Stimulated activated CD4-positive, alpha-beta T cell treated with anti-CD3 and anti-CD28 coated beads, Interleukin-1b, Interleukin-23, amount 100 ng/mL, for 1 hour (primary cell): ENCODE data around the gene CBFA2T2.

Source experiments
- DNase-seq, 2 donors: peaks; one replicate each; pipeline ENCODE4 v3.0.0-alpha.2; 2020; ENCODE audit warnings: low read depth in 2 of 2

CBFA2T2 gene

GRCh38 chr20:33666293-33667244 lies 176.7 kb downstream of the CBFA2T2 start, which contains the start of gene ACTL10:
ACTL10 (plus strand) TSS chr20:33666943; CDS start chr20:33667498, 555 bp downstream.
- peak; percentile 34 to 70 for DNase-seq

- DNase-seq, result no peak
These were observed 177.4 kb downstream of the CBFA2T2 start for GRCh38 chr20:33667245-33667675.

- DNase-seq, result peak; percentile 45 to 50
These were observed 178.0 kb downstream of the CBFA2T2 start for GRCh38 chr20:33667676-33668465.

GRCh38 chr20:33668466-33669155 lies 178.7 kb downstream of the CBFA2T2 start:
- no peak for DNase-seq

GRCh38 chr20:33669224-33669623 lies 179.3 kb downstream of the CBFA2T2 start:
- DNase-seq, result no peak

- DNase-seq, result no peak
These were observed 180.2 kb downstream of the CBFA2T2 start for GRCh38 chr20:33669873-33670640.

GRCh38 chr20:33670715-33671499 lies 181.0 kb downstream of the CBFA2T2 start:
- no peak for DNase-seq

GRCh38 chr20:33671573-33672288 lies 181.8 kb downstream of the CBFA2T2 start:
- no peak for DNase-seq

GRCh38 chr20:33672426-33673113 lies 182.7 kb downstream of the CBFA2T2 start:
- no peak for DNase-seq

- DNase-seq, result no peak
These were observed 183.2 kb downstream of the CBFA2T2 start for GRCh38 chr20:33673114-33673409.

GRCh38 chr20:33673410-33674293 lies 183.8 kb downstream of the CBFA2T2 start:
- no peak for DNase-seq

- no peak for DNase-seq
These were observed 184.6 kb downstream of the CBFA2T2 start, which contains the start of gene NECAB3 for GRCh38 chr20:33674294-33675135. NECAB3 (minus strand) TSS chr20:33674428; CDS start chr20:33674352, 76 bp downstream.

- no peak for DNase-seq
These were observed 185.5 kb downstream of the CBFA2T2 start for GRCh38 chr20:33675136-33675959.

- DNase-seq, result no peak
These were observed 186.2 kb downstream of the CBFA2T2 start for GRCh38 chr20:33676121-33676520.

GRCh38 chr20:33676652-33677645 lies 187.1 kb downstream of the CBFA2T2 start:
- DNase-seq, result no peak
